Measurements from ENCODE around the gene CBLB.

CBLB gene

GRCh38 chr3:105783631-105784030, 85.2 kb downstream of the CBLB start:
- DNase-seq (ENCODE audit: low spot score): no peak
- no peak for TF ChIP-seq CTCF (IDR thresholded peaks at IDR 0.05; ENCODE audit: extremely low read depth, insufficient read depth, missing control alignments)
- in situ Hi-C loops (cut with MboI; ENCODE audit: low pct_unique_long_range_greater_than_20kb, low sequenced_read_pairs, unreplicated experiment): no loop called here

- in situ Hi-C loops (cut with MboI; ENCODE audit: low pct_unique_long_range_greater_than_20kb, low sequenced_read_pairs, unreplicated experiment): no loop called here
- TF ChIP-seq CTCF (IDR thresholded peaks at IDR 0.05; ENCODE audit: extremely low read depth, insufficient read depth, missing control alignments): no peak
- no peak for DNase-seq (ENCODE audit: low spot score)
Measured at GRCh38 chr3:105781871-105782270, 86.9 kb downstream of the CBLB start.

GRCh38 chr3:105780107-105780506, 88.7 kb downstream of the CBLB start:
- no peak for TF ChIP-seq CTCF (IDR thresholded peaks at IDR 0.05; ENCODE audit: extremely low read depth, insufficient read depth, missing control alignments)
- DNase-seq (ENCODE audit: low spot score): no peak
- in situ Hi-C loops (cut with MboI; ENCODE audit: low pct_unique_long_range_greater_than_20kb, low sequenced_read_pairs, unreplicated experiment): no loop called here

GRCh38 chr3:105775368-105775767, 93.4 kb downstream of the CBLB start:
- no peak for DNase-seq (ENCODE audit: low spot score)
- in situ Hi-C loops (cut with MboI; ENCODE audit: low pct_unique_long_range_greater_than_20kb, low sequenced_read_pairs, unreplicated experiment): no loop called here
- TF ChIP-seq CTCF (IDR thresholded peaks at IDR 0.05; ENCODE audit: extremely low read depth, insufficient read depth, missing control alignments): no peak

GRCh38 chr3:105774444-105775180, 94.2 kb downstream of the CBLB start:
- in situ Hi-C loops (cut with MboI; ENCODE audit: low pct_unique_long_range_greater_than_20kb, low sequenced_read_pairs, unreplicated experiment): no loop called here
- DNase-seq (ENCODE audit: low spot score): no peak
- TF ChIP-seq CTCF (IDR thresholded peaks at IDR 0.05; ENCODE audit: extremely low read depth, insufficient read depth, missing control alignments): no peak

GRCh38 chr3:105773291-105773690, 95.5 kb downstream of the CBLB start:
- in situ Hi-C loops (cut with MboI; ENCODE audit: low pct_unique_long_range_greater_than_20kb, low sequenced_read_pairs, unreplicated experiment): no loop called here
- no peak for DNase-seq (ENCODE audit: low spot score)
- no peak for TF ChIP-seq CTCF (IDR thresholded peaks at IDR 0.05; ENCODE audit: extremely low read depth, insufficient read depth, missing control alignments)
